Activated naive CD8-positive, alpha-beta T cell treated with anti-CD3 and anti-CD28 coated beads for 36 hours (primary cell): Measurements from ENCODE around the gene MFNG. TPM values are rescaled to one million over a fixed set of nuclear protein-coding genes. Genes with fewer than 3 reads are reported as not detected.

Experiments used
- DNase-seq: peaks from one replicate; pipeline ENCODE4 v3.0.0; 2021
- H3K27ac Mint-ChIP-seq: one replicate; pipeline ENCODE4 v1.8.0; 2022; ENCODE audit warnings: mild to moderate bottlenecking, moderate library complexity, mixed read lengths
- H3K27me3 Mint-ChIP-seq: one replicate; pipeline ENCODE4 v1.8.0; 2022; ENCODE audit warnings: mild to moderate bottlenecking, mixed read lengths
- H3K36me3 Mint-ChIP-seq: one replicate; pipeline ENCODE4 v1.8.0; 2021; ENCODE audit warnings: mild to moderate bottlenecking, mixed read lengths
- H3K4me1 Mint-ChIP-seq: one replicate; pipeline ENCODE4 v1.8.0; 2021; ENCODE audit warnings: mixed read lengths
- H3K4me3 Mint-ChIP-seq: one replicate; pipeline ENCODE4 v1.8.0; 2022; ENCODE audit warnings: mild to moderate bottlenecking, moderate library complexity, mixed read lengths
- H3K9me3 Mint-ChIP-seq: one replicate; pipeline ENCODE4 v1.8.0; 2022; ENCODE audit warnings: mixed read lengths
- total RNA-seq, 2 experiments: library from RNA; stranded (reverse); gene quantifications; one replicate each; pipeline ENCODE4 v1.2.3, GENCODE V29; 2021

MFNG gene
- total RNA-seq, 2 experiments from 2014 or later: 193 to 204 TPM

- Mint-ChIP-seq H3K36me3 (peaks cover 3% of the 10 kb centered on the region), H3K4me1 (peaks cover 4% of the 10 kb centered on the region), H3K4me3 (no peak overlapping the region), H3K27me3 (no peaks in the 10 kb centered on the region), H3K9me3 (peaks cover 3% of the 10 kb centered on the region), H3K27ac (no peak overlapping the region)
- no peak for DNase-seq
Observed at GRCh38 chr22:37442537-37442936, 43.6 kb downstream of the MFNG start.

- peaks cover 4% of the 10 kb centered on the region for H3K4me1 Mint-ChIP-seq
- no peak overlapping the region for H3K27ac Mint-ChIP-seq
- H3K36me3 Mint-ChIP-seq: peaks cover 3% of the 10 kb centered on the region
- H3K4me3 Mint-ChIP-seq: no peak overlapping the region
- no peaks in the 10 kb centered on the region for H3K27me3 Mint-ChIP-seq
- DNase-seq: no peak
- H3K9me3 Mint-ChIP-seq: peaks cover 3% of the 10 kb centered on the region
Observed at GRCh38 chr22:37442135-37442534, 44.0 kb downstream of the MFNG start.

GRCh38 chr22:37440875-37441274 is 45.3 kb downstream of the MFNG start:
- Mint-ChIP-seq H3K4me3 (no peak overlapping the region), H3K9me3 (peaks cover 3% of the 10 kb centered on the region), H3K36me3 (peaks cover 3% of the 10 kb centered on the region), H3K27ac (no peak overlapping the region), H3K27me3 (no peaks in the 10 kb centered on the region), H3K4me1 (peaks cover 4% of the 10 kb centered on the region)
- no peak for DNase-seq

GRCh38 chr22:37439347-37439746 is 46.8 kb downstream of the MFNG start:
- Mint-ChIP-seq H3K4me3 (no peak overlapping the region), H3K9me3 (peaks cover 3% of the 10 kb centered on the region), H3K27ac (no peak overlapping the region), H3K27me3 (no peaks in the 10 kb centered on the region), H3K4me1 (peaks cover 4% of the 10 kb centered on the region), H3K36me3 (peaks cover 3% of the 10 kb centered on the region)
- no peak for DNase-seq

- peaks cover 13% of the 10 kb centered on the region for H3K4me1 Mint-ChIP-seq
- no peak for DNase-seq
- no peak overlapping the region for H3K4me3 Mint-ChIP-seq
- H3K36me3 Mint-ChIP-seq: peaks cover 4% of the 10 kb centered on the region
- no peak overlapping the region for H3K27ac Mint-ChIP-seq
- no peaks in the 10 kb centered on the region for H3K27me3 Mint-ChIP-seq
- peaks cover 5% of the 10 kb centered on the region for H3K9me3 Mint-ChIP-seq
Observed at GRCh38 chr22:37435970-37436603, 50.1 kb downstream of the MFNG start.

DNA sequence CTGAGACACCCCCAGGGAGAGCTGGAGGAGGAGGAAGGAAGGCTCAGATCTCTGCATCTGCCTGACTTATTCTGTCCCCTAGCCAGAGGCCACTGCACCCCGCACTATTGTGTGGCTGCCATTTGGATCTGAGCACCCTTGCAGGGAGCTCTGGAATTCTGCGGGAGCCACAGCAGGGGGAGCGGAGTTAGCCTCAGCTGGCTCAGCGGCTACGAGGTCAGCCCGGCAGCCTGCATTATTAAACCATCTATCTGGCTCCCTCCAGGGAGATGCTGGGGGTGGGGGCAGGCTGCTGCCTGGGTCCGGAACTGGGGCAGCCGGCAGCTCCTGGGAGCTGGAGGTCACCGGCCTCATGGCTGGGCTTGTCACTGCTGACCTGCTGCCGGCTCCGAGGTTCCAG is 52.4 kb downstream of the MFNG start:
- H3K36me3 Mint-ChIP-seq: peaks cover 4% of the 10 kb centered on the region
- no peak overlapping the region for H3K4me3 Mint-ChIP-seq
- no peak for DNase-seq
- peaks cover 12% of the 10 kb centered on the region for H3K27me3 Mint-ChIP-seq
- H3K4me1 Mint-ChIP-seq: peaks cover 19% of the 10 kb centered on the region
- H3K9me3 Mint-ChIP-seq: peaks cover 4% of the 10 kb centered on the region
- H3K27ac Mint-ChIP-seq: no peak overlapping the region

DNA sequence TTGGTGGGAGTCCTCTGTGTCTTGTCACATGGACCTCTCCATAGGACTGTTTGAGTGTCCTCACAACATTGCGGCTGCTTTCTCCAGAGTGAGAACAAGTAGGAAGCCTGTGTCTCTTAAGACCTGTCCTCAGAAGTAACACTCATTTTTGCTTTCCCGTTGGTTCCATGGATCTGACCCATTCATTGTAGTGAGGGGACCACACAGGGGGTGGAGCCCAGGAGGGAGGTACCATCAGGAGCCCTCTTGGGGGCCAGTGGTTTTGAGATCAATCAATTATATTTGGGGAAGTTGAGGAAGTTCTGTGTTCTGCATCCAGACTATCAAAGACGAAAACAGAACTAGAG is 53.5 kb downstream of the MFNG start:
- Mint-ChIP-seq H3K27ac (no peak overlapping the region), H3K36me3 (peaks cover 4% of the 10 kb centered on the region), H3K9me3 (peaks cover 4% of the 10 kb centered on the region), H3K27me3 (peaks cover 23% of the 10 kb centered on the region), H3K4me3 (no peak overlapping the region), H3K4me1 (peaks cover 22% of the 10 kb centered on the region)
- DNase-seq: no peak

GRCh38 chr22:37431801-37432707 is 54.1 kb downstream of the MFNG start:
- Mint-ChIP-seq H3K27me3 (peaks cover 25% of the 10 kb centered on the region), H3K9me3 (peaks cover 4% of the 10 kb centered on the region), H3K4me3 (no peak overlapping the region), H3K27ac (peak overlapping the region; percentile 19), H3K36me3 (peaks cover 4% of the 10 kb centered on the region), H3K4me1 (peaks cover 22% of the 10 kb centered on the region)
- peak; percentile 52 for DNase-seq

- peaks cover 32% of the 10 kb centered on the region for H3K27me3 Mint-ChIP-seq
- no peak for DNase-seq
- no peak overlapping the region for H3K27ac Mint-ChIP-seq
- peaks cover 4% of the 10 kb centered on the region for H3K36me3 Mint-ChIP-seq
- H3K9me3 Mint-ChIP-seq: peaks cover 4% of the 10 kb centered on the region
- H3K4me1 Mint-ChIP-seq: peaks cover 24% of the 10 kb centered on the region
- H3K4me3 Mint-ChIP-seq: no peak overlapping the region
Observed at GRCh38 chr22:37431366-37431765, 54.8 kb downstream of the MFNG start.

DNA sequence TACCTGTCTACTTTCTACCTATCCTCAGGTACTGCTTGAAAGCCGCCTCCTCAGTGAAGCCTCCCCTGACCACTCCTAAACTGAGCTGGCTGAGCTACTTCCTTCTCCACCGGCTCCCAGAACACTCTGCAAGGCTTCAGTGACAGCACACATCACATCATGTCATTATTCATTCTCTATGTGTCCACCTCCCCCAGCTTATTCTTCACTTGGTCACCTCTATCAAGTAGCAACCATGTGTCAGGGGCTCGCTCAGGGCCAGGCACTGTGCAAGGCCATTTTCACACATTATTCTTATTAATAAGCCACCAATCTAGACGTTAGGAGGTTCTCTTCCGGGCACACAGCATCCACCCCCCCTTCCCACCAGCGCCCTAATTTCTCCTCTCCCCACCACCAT is 55.2 kb downstream of the MFNG start:
- H3K4me3 Mint-ChIP-seq: no peak overlapping the region
- H3K36me3 Mint-ChIP-seq: peaks cover 4% of the 10 kb centered on the region
- no peak overlapping the region for H3K27ac Mint-ChIP-seq
- DNase-seq: no peak
- peaks cover 4% of the 10 kb centered on the region for H3K9me3 Mint-ChIP-seq
- peaks cover 36% of the 10 kb centered on the region for H3K27me3 Mint-ChIP-seq
- peaks cover 27% of the 10 kb centered on the region for H3K4me1 Mint-ChIP-seq

DNA sequence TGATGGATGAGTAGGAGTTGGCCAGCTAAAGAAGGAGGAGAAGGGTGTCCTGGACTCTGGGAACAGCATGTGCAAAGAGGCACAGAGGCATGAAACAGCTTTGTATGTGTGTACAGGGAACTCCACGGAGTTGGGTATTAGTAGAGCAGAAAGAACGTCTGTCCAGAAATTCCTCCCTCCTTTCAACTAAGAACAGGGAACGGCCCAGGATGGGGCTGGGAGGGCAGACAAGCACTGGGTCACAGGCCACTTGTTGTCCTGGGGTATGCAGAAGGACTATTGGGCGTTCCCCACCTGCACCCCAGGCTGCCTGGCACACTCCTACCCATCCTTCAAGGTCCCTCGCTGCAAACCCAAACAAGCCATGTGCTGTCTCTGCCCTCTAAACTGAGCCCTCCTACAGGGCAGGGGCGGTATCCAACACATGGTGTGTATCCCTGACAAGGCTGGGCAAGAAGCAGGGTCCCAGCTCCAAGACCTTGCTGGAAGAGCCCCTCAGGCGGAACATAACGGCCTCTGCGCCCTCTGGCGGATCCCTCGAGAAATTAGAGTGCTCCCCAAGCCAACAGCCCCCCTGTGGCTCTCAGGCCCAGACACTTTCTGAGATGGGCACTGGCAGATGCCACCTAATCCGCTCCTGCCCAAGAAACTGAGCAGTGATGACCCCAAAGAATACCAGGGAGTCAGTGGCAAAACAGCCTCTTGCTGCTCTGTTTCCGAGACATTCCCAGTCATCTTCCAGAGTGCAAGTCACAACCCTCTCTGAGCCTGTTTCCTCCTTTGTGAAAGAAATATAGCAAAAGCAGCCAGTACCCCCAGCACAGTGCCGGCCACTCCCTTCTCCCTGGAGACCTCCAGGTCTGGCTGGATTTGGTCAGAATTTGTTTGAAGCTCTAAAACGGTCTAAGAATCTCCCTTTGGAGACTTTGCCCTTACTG is 57.3 kb downstream of the MFNG start:
- no peak overlapping the region for H3K4me3 Mint-ChIP-seq
- H3K36me3 Mint-ChIP-seq: peaks cover 4% of the 10 kb centered on the region
- peaks cover 50% of the 10 kb centered on the region for H3K27me3 Mint-ChIP-seq

GRCh38 chr22:37427711-37428635 is 58.2 kb downstream of the MFNG start:
- H3K4me3 Mint-ChIP-seq: peak overlapping the region; percentile 51
- H3K9me3 Mint-ChIP-seq: peaks cover 4% of the 10 kb centered on the region
- DNase-seq: no peak
- H3K4me1 Mint-ChIP-seq: peaks cover 29% of the 10 kb centered on the region
- no peak overlapping the region for H3K27ac Mint-ChIP-seq
- peaks cover 50% of the 10 kb centered on the region for H3K27me3 Mint-ChIP-seq
- H3K36me3 Mint-ChIP-seq: peaks cover 4% of the 10 kb centered on the region

More for the DNA sequence above, 57.3 kb downstream of the MFNG start:
- peaks cover 29% of the 10 kb centered on the region for H3K4me1 Mint-ChIP-seq
- peak; percentile 59 for DNase-seq
- H3K27ac Mint-ChIP-seq: no peak overlapping the region
- peaks cover 4% of the 10 kb centered on the region for H3K9me3 Mint-ChIP-seq

DNA sequence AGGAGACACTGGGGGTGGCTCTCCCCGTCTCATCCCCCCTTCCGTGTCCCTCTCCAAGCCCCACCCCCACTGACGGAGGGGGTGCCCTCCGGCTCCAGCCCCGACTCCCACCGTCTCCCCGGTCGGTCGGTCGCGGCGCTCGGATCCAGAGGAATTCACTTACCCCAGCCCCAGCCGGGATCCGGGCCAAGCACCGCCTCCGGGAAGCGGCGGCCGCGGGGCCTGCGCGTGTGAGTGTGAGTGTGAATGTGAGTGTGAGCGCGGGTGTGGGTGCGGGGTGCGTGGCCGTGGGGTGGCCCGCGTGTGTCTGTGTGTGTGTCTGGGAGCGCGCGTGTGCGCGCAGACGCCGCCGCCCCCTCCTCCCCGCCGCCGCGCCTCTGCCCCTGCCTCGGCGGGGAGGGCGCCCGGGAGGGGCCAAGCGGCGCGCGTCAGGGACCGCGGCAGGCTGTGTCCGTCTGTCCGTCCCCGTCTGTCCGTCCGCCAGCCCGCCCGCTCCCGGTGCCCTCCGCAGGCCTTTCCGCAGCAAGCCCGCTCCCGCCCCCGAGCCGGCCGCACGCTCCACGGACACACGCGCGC is 59.0 kb downstream of the MFNG start, which contains the start of gene ELFN2:
TSS of gene ELFN2 (minus strand) at position 345 of the 576 bp plus-strand sequence. CDS start 51,945 bp downstream, outside the sequence.
- H3K36me3 Mint-ChIP-seq: no peaks in the 10 kb centered on the region
- no peak for DNase-seq
- no peaks in the 10 kb centered on the region for H3K9me3 Mint-ChIP-seq
- peaks cover 50% of the 10 kb centered on the region for H3K27me3 Mint-ChIP-seq
- no peak within 1 kb of the TSS for H3K27ac Mint-ChIP-seq
- peaks cover 24% of the 10 kb centered on the region for H3K4me1 Mint-ChIP-seq
- H3K4me3 Mint-ChIP-seq: peak within 1 kb of the TSS; percentile 59
